SK-N-SH (cell line): ENCODE measurements around the gene NACAD. TPM values are rescaled to one million over a fixed set of nuclear protein-coding genes. Genes with fewer than 3 reads are reported as not detected.

ENCODE experiments used
- CTCF ChIA-PET: fragments of 300-600, 350-600 bp; formaldehyde crosslinking; extraction: SDS; loops from one replicate; lab custom pipeline; 2021; lab: Yijun Ruan, JAX
- POLR2A ChIA-PET: fragments of 350-600 bp; sonication (Branson Sonifier 250); formaldehyde crosslinking; extraction: SDS; loops from one replicate; lab custom pipeline; 2020; ENCODE audit warnings: antibody characterized with exemption, inconsistent platforms; lab: Yijun Ruan, JAX
- DNase-seq: peaks from one replicate; pipeline ENCODE4 v3.0.0; 2012
- H2AFZ ChIP-seq: fragments of 200-600 bp; sonication (generic); 2 replicates; pipeline ENCODE4 v1.8.1; 2016; ENCODE audit warnings: antibody characterized with exemption, mild to moderate bottlenecking, low read depth
- H3F3A ChIP-seq: fragments of 200-600 bp; sonication (generic); replicated peaks from 2 replicates; pipeline ENCODE3; 2016; ENCODE audit warnings: antibody characterized with exemption, mild to moderate bottlenecking; ENCODE audit not compliant: insufficient read depth
- H3K27ac ChIP-seq, 2 experiments: fragments of 200-500 bp in 1 of 2; fragments of 200-600 bp in 1 of 2; sonication (Bioruptor generic) in 1 of 2; sonication (generic), shearing (Covaris generic) in 1 of 2; 2 replicates each; pipeline versions ENCODE4 v1.5.1 to v1.6.1; 2014 to 2016; ENCODE audit warnings: low read depth in 2 of 2, inconsistent platforms in 1 of 2, low read length in 1 of 2, mild to moderate bottlenecking in 1 of 2, mixed read lengths in 1 of 2
- H3K27me3 ChIP-seq: fragments of 200-600 bp; sonication (generic), shearing (Covaris generic); 2 replicates; pipeline ENCODE4 v1.6.1; 2016; ENCODE audit warnings: mixed run types; ENCODE audit not compliant: insufficient read depth
- H3K36me3 ChIP-seq, 2 experiments: fragments of 200-500 bp in 1 of 2; fragments of 200-600 bp in 1 of 2; sonication (Bioruptor generic) in 1 of 2; sonication (generic) in 1 of 2; replicated peaks in 1 of 2; 2 replicates each; pipeline versions ENCODE3 to v1.5.1; 2014 to 2016; ENCODE audit warnings: low read length in 1 of 2, mild to moderate bottlenecking in 1 of 2; ENCODE audit not compliant: insufficient read depth in 2 of 2, control insufficient read depth in 1 of 2
- H3K4me1 ChIP-seq, 2 experiments: fragments of 200-500 bp in 1 of 2; fragments of 200-600 bp in 1 of 2; sonication (Bioruptor generic) in 1 of 2; sonication (generic), shearing (Covaris generic) in 1 of 2; 2 replicates each; pipeline versions ENCODE4 v1.5.1 to v1.6.1; 2014 to 2016; ENCODE audit warnings: low read depth in 1 of 2, low read length in 1 of 2, mixed run types in 1 of 2; ENCODE audit not compliant: insufficient read depth in 2 of 2, control insufficient read depth in 1 of 2
- H3K4me2 ChIP-seq: fragments of 200-600 bp; sonication (generic), shearing (Covaris generic); 2 replicates; pipeline ENCODE4 v1.6.1; 2017; ENCODE audit warnings: mixed run types
- H3K4me3 ChIP-seq, 2 experiments: fragments of 200-500 bp in 1 of 2; fragments of 200-600 bp in 1 of 2; sonication (Bioruptor generic) in 1 of 2; sonication (generic), shearing (Covaris generic) in 1 of 2; 2 replicates each; pipeline versions ENCODE4 v1.5.1 to v1.8.1; 2014 to 2016; ENCODE audit warnings: low read depth in 2 of 2, inconsistent platforms in 1 of 2, low read length in 1 of 2, mild to moderate bottlenecking in 1 of 2, mixed read lengths in 1 of 2, moderate library complexity in 1 of 2
- H3K79me2 ChIP-seq: fragments of 200-600 bp; sonication (generic); 2 replicates; pipeline ENCODE4 v1.8.1; 2017; ENCODE audit warnings: mild to moderate bottlenecking; ENCODE audit not compliant: insufficient read depth
- H3K9ac ChIP-seq: fragments of 200-600 bp; sonication (generic); 2 replicates; pipeline ENCODE4 v1.6.1; 2017; ENCODE audit warnings: mixed run types
- H3K9me2 ChIP-seq: fragments of 200-600 bp; sonication (generic); 2 replicates; pipeline ENCODE4 v1.6.1; 2017; ENCODE audit warnings: mixed run types
- H3K9me3 ChIP-seq: fragments of 200-600 bp; sonication (generic); 2 replicates; pipeline ENCODE4 v1.6.1; 2017; ENCODE audit warnings: mixed run types, mild to moderate bottlenecking, moderate library complexity
- H4K20me1 ChIP-seq: fragments of 200-600 bp; sonication (generic); 2 replicates; pipeline ENCODE4 v1.6.1; 2017; ENCODE audit warnings: mild to moderate bottlenecking, mixed run types; ENCODE audit not compliant: insufficient read depth
- CHD2 ChIP-seq: fragments of 150-350 bp; IDR thresholded peaks from 2 replicates; pipeline ENCODE4 v1.6.1; 2018; ENCODE audit warnings: low read length; ENCODE audit not compliant: partially characterized antibody
- ELF1 ChIP-seq: IDR thresholded peaks from 2 replicates; pipeline ENCODE4 v1.4.0; 2012
- EZH2phosphoT487 ChIP-seq: fragments of 200-600 bp; sonication (generic); IDR thresholded peaks from 2 replicates; pipeline ENCODE4 v1.6.1; 2017; ENCODE audit warnings: low read depth, mixed run types, mild to moderate bottlenecking, antibody characterized with exemption, moderate library complexity, borderline replicate concordance
- FOSL2 ChIP-seq: IDR thresholded peaks from 2 replicates; pipeline ENCODE4 v1.4.0; 2012; ENCODE audit warnings: low read depth, mild to moderate bottlenecking, moderate library complexity, borderline replicate concordance
- FOXJ3 ChIP-seq: sonication (generic); formaldehyde crosslinking; IDR thresholded peaks from 2 replicates; pipeline ENCODE4 v1.5.1; 2020; ENCODE audit warnings: mild to moderate bottlenecking, missing genetic modification reagents
- RCOR1 ChIP-seq: fragments of 150-350 bp; IDR thresholded peaks from 2 replicates; pipeline ENCODE4 v1.6.1; 2017; ENCODE audit warnings: antibody characterized with exemption, low read length
- RXRA ChIP-seq: IDR thresholded peaks from 2 replicates; pipeline ENCODE4 v1.4.0; 2012; ENCODE audit warnings: low read depth, mild to moderate bottlenecking, borderline replicate concordance
- TCF12 ChIP-seq: IDR thresholded peaks from 2 replicates; pipeline ENCODE4 v1.4.0; 2012
- TEAD4 ChIP-seq: IDR thresholded peaks from 2 replicates; pipeline ENCODE4 v1.4.0; 2012; ENCODE audit warnings: mild to moderate bottlenecking, borderline replicate concordance; ENCODE audit not compliant: insufficient read depth
- USF1 ChIP-seq: IDR thresholded peaks from 2 replicates; pipeline ENCODE4 v1.4.0; 2012; ENCODE audit warnings: low read depth, borderline replicate concordance
- USF2 ChIP-seq: fragments of 150-350 bp; IDR thresholded peaks from 2 replicates; pipeline ENCODE4 v1.6.1; 2017; ENCODE audit warnings: antibody characterized with exemption, low read length, low read depth, borderline replicate concordance
- YY1 ChIP-seq: IDR thresholded peaks from 2 replicates; pipeline ENCODE4 v1.4.0; 2012; ENCODE audit warnings: low read depth, mild to moderate bottlenecking
- WGBS: methylation state at CpG from one replicate; pipeline ENCODE4 v1.1.6; 2017; ENCODE audit warnings: low lambda C conversion rate; 5-methylcytosine and 5-hydroxymethylcytosine counted together
- polyA plus RNA-seq, 3 experiments: library from polyadenylated mRNA; depleted of rRNA; stranded (reverse); fragments of >200 nt; gene quantifications; 2 replicates each; pipeline ENCODE4 v1.2.3, GENCODE V29; 2012
- TF ChIP-seq, protein P1 (sequence below): IDR thresholded peaks from 2 replicates; pipeline ENCODE4 v1.6.1; 2012; ENCODE audit warnings: mild to moderate bottlenecking, low read depth, low read length, moderate library complexity

NACAD gene
- polyA plus RNA-seq, 1 of the 3 experiments (the other 2 are of a cell fraction) = 2.8 TPM

GRCh38 chr7:45092931-45093235 lies 4.1 kb upstream of the NACAD start:
- Histone ChIP-seq H3K4me3 (no peak overlapping the region), H3K9ac (no peak overlapping the region), H3K4me1 (peaks cover 0 to 10% of the 10 kb centered on the region in 2 experiments; a peak in 1 of 4 replicates), H3F3A (peaks cover 5% of the 10 kb centered on the region), H4K20me1 (no peaks in the 10 kb centered on the region), H3K9me3 (no peaks in the 10 kb centered on the region), H3K27ac (no peak overlapping the region), H3K4me2 (no peak overlapping the region), H3K9me2 (no peaks in the 10 kb centered on the region), H3K36me3 (no peaks in the 10 kb centered on the region), H3K27me3 (no peaks in the 10 kb centered on the region), H2AFZ (peak overlapping the region; percentile 65; the same call in 1 of the 2 replicates), H3K79me2 (peaks cover 6% of the 10 kb centered on the region; the same call in 1 of the 2 replicates)
- no peak for DNase-seq
- 90% methylated on average over 3 of the region's 3 CpGs for WGBS
- POLR2A ChIA-PET = interaction anchor here (1.5 kb wide), 1 partner anchor 19 kb away, joined by 4 read pairs; the partner anchor contains the start of gene TBRG4
- no peak for TF ChIP-seq USF2
- TF ChIP-seq FOSL2 = no peak
- TF ChIP-seq EZH2phosphoT487 = no peak
- no peak for TF ChIP-seq CHD2
- TF ChIP-seq, protein P1, sequence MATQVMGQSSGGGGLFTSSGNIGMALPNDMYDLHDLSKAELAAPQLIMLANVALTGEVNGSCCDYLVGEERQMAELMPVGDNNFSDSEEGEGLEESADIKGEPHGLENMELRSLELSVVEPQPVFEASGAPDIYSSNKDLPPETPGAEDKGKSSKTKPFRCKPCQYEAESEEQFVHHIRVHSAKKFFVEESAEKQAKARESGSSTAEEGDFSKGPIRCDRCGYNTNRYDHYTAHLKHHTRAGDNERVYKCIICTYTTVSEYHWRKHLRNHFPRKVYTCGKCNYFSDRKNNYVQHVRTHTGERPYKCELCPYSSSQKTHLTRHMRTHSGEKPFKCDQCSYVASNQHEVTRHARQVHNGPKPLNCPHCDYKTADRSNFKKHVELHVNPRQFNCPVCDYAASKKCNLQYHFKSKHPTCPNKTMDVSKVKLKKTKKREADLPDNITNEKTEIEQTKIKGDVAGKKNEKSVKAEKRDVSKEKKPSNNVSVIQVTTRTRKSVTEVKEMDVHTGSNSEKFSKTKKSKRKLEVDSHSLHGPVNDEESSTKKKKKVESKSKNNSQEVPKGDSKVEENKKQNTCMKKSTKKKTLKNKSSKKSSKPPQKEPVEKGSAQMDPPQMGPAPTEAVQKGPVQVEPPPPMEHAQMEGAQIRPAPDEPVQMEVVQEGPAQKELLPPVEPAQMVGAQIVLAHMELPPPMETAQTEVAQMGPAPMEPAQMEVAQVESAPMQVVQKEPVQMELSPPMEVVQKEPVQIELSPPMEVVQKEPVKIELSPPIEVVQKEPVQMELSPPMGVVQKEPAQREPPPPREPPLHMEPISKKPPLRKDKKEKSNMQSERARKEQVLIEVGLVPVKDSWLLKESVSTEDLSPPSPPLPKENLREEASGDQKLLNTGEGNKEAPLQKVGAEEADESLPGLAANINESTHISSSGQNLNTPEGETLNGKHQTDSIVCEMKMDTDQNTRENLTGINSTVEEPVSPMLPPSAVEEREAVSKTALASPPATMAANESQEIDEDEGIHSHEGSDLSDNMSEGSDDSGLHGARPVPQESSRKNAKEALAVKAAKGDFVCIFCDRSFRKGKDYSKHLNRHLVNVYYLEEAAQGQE = no peak
- TF ChIP-seq USF1 = no peak
- no peak for TF ChIP-seq TCF12
- TF ChIP-seq RCOR1 = no peak
- TF ChIP-seq RXRA = no peak
- TF ChIP-seq ELF1 = no peak
- no peak for TF ChIP-seq FOXJ3 (CRISPR knock-in tag)
- TF ChIP-seq TEAD4 = no peak
- no peak for TF ChIP-seq YY1
- CTCF ChIA-PET = no interaction called here
